Neural cell (in vitro differentiated cells): Measurements from ENCODE around the gene MAT1A. TPM values are rescaled to one million over a fixed set of nuclear protein-coding genes. Genes with fewer than 3 reads are reported as not detected.
"Not testable (repeated sequence)": the region's sequence is repeated elsewhere in the genome, so short reads cannot be mapped to it uniquely, and the experiment has no call there.

Experiments used
- H2AFZ ChIP-seq: fragments of 200-600, 300-800 bp; sonication (generic), shearing (Covaris generic); 2 replicates; pipeline ENCODE4 v1.6.0; 2014; ENCODE audit warnings: low read depth, mild to moderate bottlenecking, antibody characterized with exemption, low read length, moderate library complexity
- H3F3A ChIP-seq: fragments of 200-600 bp; shearing (Covaris generic); 2 replicates; pipeline ENCODE4 v1.6.1; 2016; ENCODE audit warnings: mild to moderate bottlenecking, moderate library complexity, mixed read lengths, antibody characterized with exemption, low read length; ENCODE audit not compliant: insufficient read depth, poor library complexity, severe bottlenecking
- H3K27ac ChIP-seq: fragments of 200-600, 300-800 bp; sonication (generic), shearing (Covaris generic); 2 replicates; pipeline ENCODE4 v1.5.1; 2014; ENCODE audit warnings: mild to moderate bottlenecking, low read length, moderate library complexity
- H3K27me3 ChIP-seq: fragments of 300-800, 200-600 bp; sonication (generic), shearing (Covaris generic); 2 replicates; pipeline ENCODE4 v1.6.0; 2014; ENCODE audit warnings: mild to moderate bottlenecking, low read depth, low read length, moderate library complexity; ENCODE audit not compliant: insufficient read depth
- H3K36me3 ChIP-seq: fragments of 300-800, 200-600 bp; sonication (generic), shearing (Covaris generic); 2 replicates; pipeline ENCODE4 v1.5.1; 2014; ENCODE audit warnings: mild to moderate bottlenecking, antibody characterized with exemption, low read length, moderate library complexity; ENCODE audit not compliant: insufficient read depth
- H3K4me2 ChIP-seq: fragments of 300-800, 200-600 bp; sonication (generic), shearing (Covaris generic); 2 replicates; pipeline ENCODE4 v1.6.0; 2014; ENCODE audit warnings: mild to moderate bottlenecking, low read length
- H3K4me3 ChIP-seq: fragments of 300-800, 200-600 bp; sonication (generic), shearing (Covaris generic); 2 replicates; pipeline ENCODE4 v1.5.1; 2014; ENCODE audit warnings: mild to moderate bottlenecking, low read length, moderate library complexity
- H3K79me2 ChIP-seq: fragments of 200-600 bp; shearing (Covaris generic); replicated peaks from 2 replicates; pipeline ENCODE4 v1.6.0; 2014; ENCODE audit warnings: mild to moderate bottlenecking, low read length, moderate library complexity; ENCODE audit not compliant: insufficient read depth
- H3K9ac ChIP-seq: fragments of 300-800, 200-600 bp; sonication (generic), shearing (Covaris generic); 2 replicates; pipeline ENCODE4 v1.6.1; 2016; ENCODE audit warnings: mild to moderate bottlenecking, low read length, mixed read lengths
- H3K9me2 ChIP-seq: fragments of 200-600 bp; shearing (Covaris generic); 2 replicates; pipeline ENCODE4 v1.6.1; 2016; ENCODE audit warnings: mild to moderate bottlenecking, low read length, mixed read lengths; ENCODE audit not compliant: insufficient read depth
- H3K9me3 ChIP-seq: fragments of 200-600, 300-800 bp; sonication (generic), shearing (Covaris generic); 2 replicates; pipeline ENCODE4 v1.6.1; 2016; ENCODE audit warnings: mild to moderate bottlenecking, mixed run types, low read length, moderate library complexity, mixed read lengths
- H4K20me1 ChIP-seq: fragments of 200-600 bp; shearing (Covaris generic); 2 replicates; pipeline ENCODE4 v1.6.1; 2016; ENCODE audit warnings: mild to moderate bottlenecking, mixed run types; ENCODE audit not compliant: insufficient read depth
- EP300 ChIP-seq: fragments of 450-650 bp; conservative IDR thresholded peaks from 2 replicates; pipeline ENCODE4 v1.6.1; 2014; ENCODE audit warnings: antibody characterized with exemption, mild to moderate bottlenecking, moderate library complexity; ENCODE audit not compliant: poor library complexity, severe bottlenecking
- EZH2 ChIP-seq: fragments of 200-600, 300-800 bp; shearing (Covaris generic), sonication (generic); IDR thresholded peaks from 2 replicates; pipeline ENCODE4 v1.6.1; 2014; ENCODE audit warnings: antibody characterized with exemption, low read length, borderline replicate concordance, mild to moderate bottlenecking; ENCODE audit not compliant: insufficient read depth, poor library complexity, severe bottlenecking
- MXI1 ChIP-seq: fragments of 450-650 bp; conservative IDR thresholded peaks from 2 replicates; pipeline ENCODE4 v1.6.1; 2014; ENCODE audit warnings: antibody characterized with exemption, mild to moderate bottlenecking; ENCODE audit not compliant: poor library complexity, severe bottlenecking
- POLR2AphosphoS5 ChIP-seq: IDR thresholded peaks from 2 replicates; pipeline ENCODE4 v1.6.1; 2012
- RAD21 ChIP-seq: fragments of 450-650 bp; conservative IDR thresholded peaks from 2 replicates; pipeline ENCODE4 v1.6.1; 2014; ENCODE audit warnings: antibody characterized with exemption, mild to moderate bottlenecking, moderate library complexity
- REST ChIP-seq: IDR thresholded peaks from 2 replicates; pipeline ENCODE4 v1.6.1; 2012; ENCODE audit warnings: borderline replicate concordance
- SMC3 ChIP-seq: fragments of 450-650 bp; conservative IDR thresholded peaks from 2 replicates; pipeline ENCODE4 v1.6.1; 2014; ENCODE audit warnings: antibody characterized with exemption, mild to moderate bottlenecking, moderate library complexity; ENCODE audit not compliant: poor library complexity
- TAF1 ChIP-seq: IDR thresholded peaks from 2 replicates; pipeline ENCODE4 v1.6.1; 2012; ENCODE audit warnings: low read depth
- polyA plus RNA-seq: library from polyadenylated mRNA; depleted of rRNA; stranded (reverse); fragments of >200 nt; gene quantifications from 2 replicates; pipeline ENCODE4 v1.2.3, GENCODE V29; 2014

MAT1A gene
- polyA plus RNA-seq, 1 donor from 2014 or later, result not detected

- H2AFZ ChIP-seq, result no peak overlapping the region
- H3F3A ChIP-seq, result no peaks in the 10 kb centered on the region
- TF ChIP-seq RAD21 (no peak), MXI1 (no peak), POLR2AphosphoS5 (no peak), REST (no peak), EZH2 (no peak), SMC3 (no peak), TAF1 (no peak), EP300 (no peak)
- no peaks in the 10 kb centered on the region for H3K9me2 ChIP-seq
- no peaks in the 10 kb centered on the region for H4K20me1 ChIP-seq
- no peaks in the 10 kb centered on the region for H3K36me3 ChIP-seq
- no peak overlapping the region for H3K9ac ChIP-seq
- H3K27ac ChIP-seq, result no peak overlapping the region
- no peak overlapping the region for H3K4me3 ChIP-seq
- H3K4me2 ChIP-seq, result no peak overlapping the region
- H3K9me3 ChIP-seq, result no peaks in the 10 kb centered on the region
- no peaks in the 10 kb centered on the region for H3K27me3 ChIP-seq
- H3K79me2 ChIP-seq, result no peaks in the 10 kb centered on the region
These were observed 37.1 kb downstream of the MAT1A start for GRCh38 chr10:80252296-80252887.

- not testable (repeated sequence) for H3K9ac ChIP-seq, H3K4me2 ChIP-seq, H3K9me3 ChIP-seq, H2AFZ ChIP-seq, H3K79me2 ChIP-seq, H3K27ac ChIP-seq, H3F3A ChIP-seq, H4K20me1 ChIP-seq, H3K36me3 ChIP-seq, H3K27me3 ChIP-seq, H3K9me2 ChIP-seq, H3K4me3 ChIP-seq
These were observed 37.7 kb downstream of the MAT1A start for GRCh38 chr10:80251703-80252280.

- not testable (repeated sequence) for H3K4me2 ChIP-seq, H2AFZ ChIP-seq, H3K27ac ChIP-seq, H3K36me3 ChIP-seq, H3K27me3 ChIP-seq, H3K9me3 ChIP-seq, H3F3A ChIP-seq, H3K9me2 ChIP-seq, H4K20me1 ChIP-seq, H3K4me3 ChIP-seq, H3K9ac ChIP-seq, H3K79me2 ChIP-seq
These were observed 39.1 kb downstream of the MAT1A start for GRCh38 chr10:80250399-80250798.

- not testable (repeated sequence) for H3K9me3 ChIP-seq, H3K9me2 ChIP-seq, H3K4me3 ChIP-seq, H3K79me2 ChIP-seq, H2AFZ ChIP-seq, H3K27me3 ChIP-seq, H3K9ac ChIP-seq, H3F3A ChIP-seq, H3K27ac ChIP-seq, H3K36me3 ChIP-seq, H3K4me2 ChIP-seq, H4K20me1 ChIP-seq
These were observed 39.6 kb downstream of the MAT1A start for GRCh38 chr10:80249906-80250305.

GRCh38 chr10:80247611-80248010 is 41.8 kb downstream of the MAT1A start:
- not testable (repeated sequence) for H3K79me2 ChIP-seq, H3F3A ChIP-seq, H3K4me3 ChIP-seq, H3K9me3 ChIP-seq, H3K27me3 ChIP-seq, H3K36me3 ChIP-seq, H3K9ac ChIP-seq, H4K20me1 ChIP-seq, H3K4me2 ChIP-seq, H3K9me2 ChIP-seq, H2AFZ ChIP-seq, H3K27ac ChIP-seq

- H3K9me2 ChIP-seq, H3K27me3 ChIP-seq, H4K20me1 ChIP-seq, H3K9ac ChIP-seq, H3K27ac ChIP-seq, H3K9me3 ChIP-seq, H3F3A ChIP-seq, H3K4me3 ChIP-seq, H2AFZ ChIP-seq, H3K79me2 ChIP-seq, H3K4me2 ChIP-seq, H3K36me3 ChIP-seq: not testable (repeated sequence)
These were observed 45.1 kb downstream of the MAT1A start for GRCh38 chr10:80244371-80244770.
